ENCODE measurements around the gene GAD2.

The GAD2 gene

DNA sequence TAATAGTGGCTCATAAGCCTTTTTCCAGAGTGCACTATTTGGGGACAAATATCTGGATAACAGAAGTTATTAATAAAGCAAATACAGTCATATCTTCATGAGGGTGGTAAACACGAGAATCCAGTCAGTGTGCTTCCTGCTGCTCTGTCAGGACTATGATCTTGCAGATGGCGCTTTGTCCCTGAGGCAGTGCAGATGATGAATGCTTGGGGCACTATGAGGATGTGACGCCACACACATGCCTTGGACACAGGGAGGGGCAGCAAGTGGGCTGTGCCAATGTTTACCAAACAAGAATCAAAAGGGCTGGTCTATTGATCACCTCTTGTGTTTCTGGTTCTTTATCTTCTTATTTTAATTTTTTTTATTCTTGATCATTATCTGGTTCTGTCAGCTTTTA lies 79.8 kb downstream of the GAD2 start:
- no peaks in the 10 kb centered on the region for H3K9me3 ChIP-seq (ENCODE audit: severe bottlenecking)
- no peak overlapping the region for H3K4me3 ChIP-seq (ENCODE audit: severe bottlenecking)
- TF ChIP-seq, protein P1, sequence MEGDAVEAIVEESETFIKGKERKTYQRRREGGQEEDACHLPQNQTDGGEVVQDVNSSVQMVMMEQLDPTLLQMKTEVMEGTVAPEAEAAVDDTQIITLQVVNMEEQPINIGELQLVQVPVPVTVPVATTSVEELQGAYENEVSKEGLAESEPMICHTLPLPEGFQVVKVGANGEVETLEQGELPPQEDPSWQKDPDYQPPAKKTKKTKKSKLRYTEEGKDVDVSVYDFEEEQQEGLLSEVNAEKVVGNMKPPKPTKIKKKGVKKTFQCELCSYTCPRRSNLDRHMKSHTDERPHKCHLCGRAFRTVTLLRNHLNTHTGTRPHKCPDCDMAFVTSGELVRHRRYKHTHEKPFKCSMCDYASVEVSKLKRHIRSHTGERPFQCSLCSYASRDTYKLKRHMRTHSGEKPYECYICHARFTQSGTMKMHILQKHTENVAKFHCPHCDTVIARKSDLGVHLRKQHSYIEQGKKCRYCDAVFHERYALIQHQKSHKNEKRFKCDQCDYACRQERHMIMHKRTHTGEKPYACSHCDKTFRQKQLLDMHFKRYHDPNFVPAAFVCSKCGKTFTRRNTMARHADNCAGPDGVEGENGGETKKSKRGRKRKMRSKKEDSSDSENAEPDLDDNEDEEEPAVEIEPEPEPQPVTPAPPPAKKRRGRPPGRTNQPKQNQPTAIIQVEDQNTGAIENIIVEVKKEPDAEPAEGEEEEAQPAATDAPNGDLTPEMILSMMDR (IDR thresholded peaks at IDR 0.05; ENCODE audit: poor library complexity, severe bottlenecking) = no peak
- DNase-seq (ENCODE audit: low spot score) (no peak), ATAC-seq (ENCODE audit: low read depth) (no peak)
- H3K27ac ChIP-seq (ENCODE audit: poor library complexity, severe bottlenecking) = no peak overlapping the region
- H3K4me1 ChIP-seq (ENCODE audit: insufficient read depth, poor library complexity, severe bottlenecking) = no peaks in the 10 kb centered on the region
- H3K27me3 ChIP-seq (ENCODE audit: insufficient read depth, poor library complexity, severe bottlenecking) = peaks cover 7% of the 10 kb centered on the region
- no peaks in the 10 kb centered on the region for H3K36me3 ChIP-seq (ENCODE audit: low read depth)

GRCh38 chr10:26300001-26300400 lies 83.4 kb downstream of the GAD2 start:
- ATAC-seq (ENCODE audit: low read depth) (no peak), DNase-seq (ENCODE audit: low spot score) (no peak)
- peaks cover 10% of the 10 kb centered on the region for H3K27me3 ChIP-seq (ENCODE audit: insufficient read depth, poor library complexity, severe bottlenecking)
- H3K9me3 ChIP-seq (ENCODE audit: severe bottlenecking) = no peaks in the 10 kb centered on the region
- TF ChIP-seq, protein P1 (IDR thresholded peaks at IDR 0.05; ENCODE audit: poor library complexity, severe bottlenecking) = no peak
- H3K36me3 ChIP-seq (ENCODE audit: low read depth) = no peaks in the 10 kb centered on the region
- H3K27ac ChIP-seq (ENCODE audit: poor library complexity, severe bottlenecking) = no peak overlapping the region
- no peaks in the 10 kb centered on the region for H3K4me1 ChIP-seq (ENCODE audit: insufficient read depth, poor library complexity, severe bottlenecking)
- no peak overlapping the region for H3K4me3 ChIP-seq (ENCODE audit: severe bottlenecking)

- no peak overlapping the region for H3K27ac ChIP-seq (ENCODE audit: poor library complexity, severe bottlenecking)
- no peaks in the 10 kb centered on the region for H3K36me3 ChIP-seq (ENCODE audit: low read depth)
- H3K9me3 ChIP-seq (ENCODE audit: severe bottlenecking) = no peaks in the 10 kb centered on the region
- TF ChIP-seq, protein P1 (IDR thresholded peaks at IDR 0.05; ENCODE audit: poor library complexity, severe bottlenecking) = no peak
- peaks cover 11% of the 10 kb centered on the region for H3K27me3 ChIP-seq (ENCODE audit: insufficient read depth, poor library complexity, severe bottlenecking)
- H3K4me3 ChIP-seq (ENCODE audit: severe bottlenecking) = no peak overlapping the region
- no peaks in the 10 kb centered on the region for H3K4me1 ChIP-seq (ENCODE audit: insufficient read depth, poor library complexity, severe bottlenecking)
- DNase-seq (ENCODE audit: low spot score) = no peak
- ATAC-seq (ENCODE audit: low read depth) = no peak
Measured at GRCh38 chr10:26303366-26303765, 86.8 kb downstream of the GAD2 start.

GRCh38 chr10:26310361-26310760 lies 93.8 kb downstream of the GAD2 start:
- no peak for ATAC-seq (ENCODE audit: low read depth)

DNA sequence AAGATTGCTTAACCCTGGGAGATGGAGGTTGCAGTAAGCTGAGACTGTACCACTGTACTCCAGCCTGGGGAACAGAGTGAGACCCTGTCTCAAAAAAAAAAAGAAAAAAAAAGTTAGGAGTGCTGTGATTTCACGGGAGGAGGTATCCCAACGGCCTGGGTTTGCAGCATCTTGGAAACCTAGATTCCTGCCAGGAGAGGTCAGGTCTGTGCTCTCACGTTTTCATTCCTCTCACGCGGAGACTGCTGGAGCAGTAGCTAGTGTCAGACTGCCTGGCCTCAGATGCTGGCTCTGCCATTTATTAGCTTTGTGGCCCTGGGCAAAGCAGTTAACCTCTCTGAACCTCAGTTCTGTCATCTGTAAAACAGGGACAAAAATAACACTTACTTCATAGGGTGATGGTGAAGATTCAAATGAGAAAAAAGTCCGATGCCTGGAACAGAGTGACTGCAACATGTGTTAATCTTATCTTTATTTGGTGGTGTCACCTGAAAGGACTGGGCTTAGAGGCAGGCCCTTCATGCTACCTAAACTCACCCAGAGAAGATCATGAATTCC lies 94.9 kb downstream of the GAD2 start:
- no peak overlapping the region for H3K27ac ChIP-seq (ENCODE audit: poor library complexity, severe bottlenecking)
- peaks cover 27% of the 10 kb centered on the region for H3K27me3 ChIP-seq (ENCODE audit: insufficient read depth, poor library complexity, severe bottlenecking)
- ATAC-seq (ENCODE audit: low read depth) (no peak), DNase-seq (ENCODE audit: low spot score) (no peak)
- TF ChIP-seq, protein P1 (IDR thresholded peaks at IDR 0.05; ENCODE audit: poor library complexity, severe bottlenecking) = no peak
- H3K9me3 ChIP-seq (ENCODE audit: severe bottlenecking) = no peaks in the 10 kb centered on the region
- no peaks in the 10 kb centered on the region for H3K36me3 ChIP-seq (ENCODE audit: low read depth)
- no peaks in the 10 kb centered on the region for H3K4me1 ChIP-seq (ENCODE audit: insufficient read depth, poor library complexity, severe bottlenecking)
- no peak overlapping the region for H3K4me3 ChIP-seq (ENCODE audit: severe bottlenecking)

More at GRCh38 chr10:26310361-26310760, 93.8 kb downstream of the GAD2 start:
- Histone ChIP-seq H3K9me3 (ENCODE audit: severe bottlenecking) (no peaks in the 10 kb centered on the region), H3K27me3 (ENCODE audit: insufficient read depth, poor library complexity, severe bottlenecking) (peaks cover 27% of the 10 kb centered on the region), H3K4me1 (ENCODE audit: insufficient read depth, poor library complexity, severe bottlenecking) (no peaks in the 10 kb centered on the region), H3K36me3 (ENCODE audit: low read depth) (no peaks in the 10 kb centered on the region), H3K4me3 (ENCODE audit: severe bottlenecking) (no peak overlapping the region), H3K27ac (ENCODE audit: poor library complexity, severe bottlenecking) (no peak overlapping the region)
- TF ChIP-seq, protein P1 (IDR thresholded peaks at IDR 0.05; ENCODE audit: poor library complexity, severe bottlenecking) = no peak
- DNase-seq (ENCODE audit: low spot score) = no peak

Measured in RWPE2 (cell line).